ENCODE results near the gene STX16.
"Not testable (repeated sequence)": the region's sequence is repeated elsewhere in the genome, so short reads cannot be mapped to it uniquely, and the experiment has no call there.

STX16 gene

GRCh38 chr20:58719971-58720371 lies 68.9 kb downstream of the STX16 start:
- no peak for DNase-seq (ENCODE audit: low spot score in 2 of 2)
- Mint-ChIP-seq H3K4me1 (peaks cover 3% of the 10 kb centered on the region), H3K27me3 (peaks cover 25% of the 10 kb centered on the region), H3K36me3 (peaks cover 1% of the 10 kb centered on the region), H3K9me3 (peaks cover 5% of the 10 kb centered on the region), H3K4me3 (no peak overlapping the region), H3K27ac (no peak overlapping the region)
- ATAC-seq (ENCODE audit: low read depth): no peak

GRCh38 chr20:58720890-58721289 lies 69.8 kb downstream of the STX16 start:
- no peak for ATAC-seq (ENCODE audit: low read depth)
- H3K4me3 Mint-ChIP-seq: no peak overlapping the region
- no peak for DNase-seq (ENCODE audit: low spot score in 2 of 2)
- no peak overlapping the region for H3K27ac Mint-ChIP-seq
- H3K9me3 Mint-ChIP-seq: peaks cover 5% of the 10 kb centered on the region
- peaks cover 25% of the 10 kb centered on the region for H3K27me3 Mint-ChIP-seq
- peaks cover 1% of the 10 kb centered on the region for H3K36me3 Mint-ChIP-seq
- H3K4me1 Mint-ChIP-seq: peaks cover 3% of the 10 kb centered on the region

- Mint-ChIP-seq H3K36me3 (peaks cover 1% of the 10 kb centered on the region), H3K27me3 (peaks cover 28% of the 10 kb centered on the region), H3K9me3 (peaks cover 8% of the 10 kb centered on the region), H3K27ac (no peak overlapping the region), H3K4me1 (peaks cover 2% of the 10 kb centered on the region), H3K4me3 (no peak overlapping the region)
- no peak for DNase-seq (ENCODE audit: low spot score in 2 of 2)
- no peak for ATAC-seq (ENCODE audit: low read depth)
These were observed 71.1 kb downstream of the STX16 start for GRCh38 chr20:58721951-58722778.

GRCh38 chr20:58722877-58723627 lies 72.0 kb downstream of the STX16 start:
- H3K27me3 Mint-ChIP-seq: peaks cover 28% of the 10 kb centered on the region
- peaks cover 1% of the 10 kb centered on the region for H3K36me3 Mint-ChIP-seq
- H3K9me3 Mint-ChIP-seq: peaks cover 8% of the 10 kb centered on the region
- no peaks in the 10 kb centered on the region for H3K4me1 Mint-ChIP-seq
- ATAC-seq (ENCODE audit: low read depth) (no peak), DNase-seq (ENCODE audit: low spot score in 2 of 2) (peak in 1 of 2 donors; percentile 8)
- H3K4me3 Mint-ChIP-seq: no peak overlapping the region
- H3K27ac Mint-ChIP-seq: no peak overlapping the region

GRCh38 chr20:58723628-58723984 lies 72.5 kb downstream of the STX16 start:
- Mint-ChIP-seq H3K9me3 (peaks cover 8% of the 10 kb centered on the region), H3K27me3 (peaks cover 28% of the 10 kb centered on the region), H3K36me3 (peaks cover 1% of the 10 kb centered on the region), H3K4me1 (no peaks in the 10 kb centered on the region), H3K27ac (no peak overlapping the region), H3K4me3 (no peak overlapping the region)
- ATAC-seq (ENCODE audit: low read depth) (no peak), DNase-seq (ENCODE audit: low spot score in 2 of 2) (no peak)

- not testable (repeated sequence) for H3K27ac Mint-ChIP-seq; H3K4me3 Mint-ChIP-seq; H3K4me1 Mint-ChIP-seq; DNase-seq (ENCODE audit: low spot score in 2 of 2); H3K36me3 Mint-ChIP-seq; ATAC-seq (ENCODE audit: low read depth)
- peaks cover 28% of the 10 kb centered on the region for H3K27me3 Mint-ChIP-seq
- peaks cover 10% of the 10 kb centered on the region for H3K9me3 Mint-ChIP-seq
These were observed 75.1 kb downstream of the STX16 start for GRCh38 chr20:58726156-58726555.
